Activated CD8-positive, alpha-beta T cell treated with anti-CD3 and anti-CD28 coated beads for 36 hours (primary cell): ENCODE results near the gene DDO. TPM values are rescaled to one million over a fixed set of nuclear protein-coding genes. Genes with fewer than 3 reads are reported as not detected.
"Not testable (repeated sequence)": the region's sequence is repeated elsewhere in the genome, so short reads cannot be mapped to it uniquely, and the experiment has no call there.

ENCODE experiments used
- ATAC-seq: fragments of 200-7000 bp; cut with Tn5 transposase; one replicate; pipeline ENCODE4 v1.10.0; 2021; ENCODE audit warnings: mild to moderate bottlenecking, moderate library complexity
- CTCF ChIA-PET: fragments of 350-600 bp; sonication (Branson Sonifier 250); formaldehyde crosslinking; loops from one replicate; lab custom pipeline; 2021; ENCODE audit warnings: antibody characterized with exemption; lab: Charles Lee
- POLR2A ChIA-PET: fragments of 350-600 bp; sonication (Branson Sonifier 250); formaldehyde crosslinking; loops from one replicate; lab custom pipeline; 2021; ENCODE audit warnings: antibody characterized with exemption; lab: Charles Lee
- DNase-seq: peaks from one replicate; pipeline ENCODE4 v3.0.0-alpha.2; 2020
- H3K27ac Mint-ChIP-seq: one replicate; pipeline ENCODE4 v1.8.0; 2021; ENCODE audit warnings: mild to moderate bottlenecking, mixed read lengths
- H3K27me3 Mint-ChIP-seq: one replicate; pipeline ENCODE4 v1.8.0; 2021; ENCODE audit warnings: mixed read lengths
- H3K36me3 Mint-ChIP-seq: one replicate; pipeline ENCODE4 v1.8.0; 2021; ENCODE audit warnings: low read depth, mixed read lengths
- H3K4me1 Mint-ChIP-seq: one replicate; pipeline ENCODE4 v1.8.0; 2021; ENCODE audit warnings: low read depth, mixed read lengths
- H3K4me3 Mint-ChIP-seq: one replicate; pipeline ENCODE4 v1.8.0; 2021; ENCODE audit warnings: mild to moderate bottlenecking, moderate library complexity, mixed read lengths
- H3K9me3 Mint-ChIP-seq: one replicate; pipeline ENCODE4 v1.8.0; 2021; ENCODE audit warnings: mixed read lengths
- intact Hi-C: fragments of 100-400 bp; cut with micrococcal nuclease; formaldehyde crosslinking; loops from one replicate; pipeline ENCODE4 v1.10.0; 2022
- total RNA-seq, 2 experiments: library from RNA; stranded (reverse); gene quantifications; one replicate each; pipeline ENCODE4 v1.2.3, GENCODE V29; 2021
- TF ChIP-seq, protein P1 (sequence below): fragments of 200-600 bp; IDR thresholded peaks from one replicate; pipeline ENCODE4 v1.8.0; 2022; ENCODE audit warnings: antibody characterized with exemption, mild to moderate bottlenecking

The DDO gene
- total RNA-seq, 2 experiments from 2014 or later: not detected

DNA sequence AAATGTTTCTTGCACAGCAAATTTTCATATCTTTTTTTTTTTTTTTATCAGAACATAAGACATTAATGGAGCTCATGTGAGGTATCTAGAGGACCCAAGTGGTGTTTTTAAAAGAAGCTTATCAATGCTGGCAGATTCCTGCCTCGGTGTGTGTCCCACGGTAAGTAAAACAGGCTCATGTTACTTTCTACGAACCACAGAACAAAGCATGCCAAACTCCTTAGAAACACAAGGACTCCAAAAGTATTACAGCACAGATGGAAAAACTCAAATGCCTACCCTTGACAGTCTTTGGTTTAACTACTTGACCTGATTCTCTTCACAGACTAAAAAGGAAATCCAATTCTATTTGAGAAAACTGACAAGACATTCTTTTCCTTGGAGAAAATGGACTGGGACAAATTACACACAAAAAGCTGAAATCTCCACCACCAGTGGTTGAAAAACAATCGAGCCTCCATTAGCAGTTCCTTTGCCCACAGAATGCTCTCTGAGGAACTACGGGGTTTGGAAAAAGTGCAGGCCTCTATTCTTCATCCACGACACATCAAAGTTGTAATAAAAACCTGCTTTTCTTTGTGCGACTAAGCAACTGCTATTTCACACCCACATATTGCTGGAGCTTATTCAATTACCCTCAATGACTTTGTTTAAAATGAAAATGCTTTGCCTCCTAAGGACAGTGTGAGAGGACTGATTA, 62.7 kb downstream of the DDO start:
- Mint-ChIP-seq H3K36me3 (no peaks in the 10 kb centered on the region), H3K27me3 (peaks cover 10% of the 10 kb centered on the region), H3K4me3 (no peak overlapping the region), H3K27ac (no peak overlapping the region), H3K9me3 (no peaks in the 10 kb centered on the region), H3K4me1 (peaks cover 9% of the 10 kb centered on the region)
- no peak for ATAC-seq
- TF ChIP-seq, protein P1, sequence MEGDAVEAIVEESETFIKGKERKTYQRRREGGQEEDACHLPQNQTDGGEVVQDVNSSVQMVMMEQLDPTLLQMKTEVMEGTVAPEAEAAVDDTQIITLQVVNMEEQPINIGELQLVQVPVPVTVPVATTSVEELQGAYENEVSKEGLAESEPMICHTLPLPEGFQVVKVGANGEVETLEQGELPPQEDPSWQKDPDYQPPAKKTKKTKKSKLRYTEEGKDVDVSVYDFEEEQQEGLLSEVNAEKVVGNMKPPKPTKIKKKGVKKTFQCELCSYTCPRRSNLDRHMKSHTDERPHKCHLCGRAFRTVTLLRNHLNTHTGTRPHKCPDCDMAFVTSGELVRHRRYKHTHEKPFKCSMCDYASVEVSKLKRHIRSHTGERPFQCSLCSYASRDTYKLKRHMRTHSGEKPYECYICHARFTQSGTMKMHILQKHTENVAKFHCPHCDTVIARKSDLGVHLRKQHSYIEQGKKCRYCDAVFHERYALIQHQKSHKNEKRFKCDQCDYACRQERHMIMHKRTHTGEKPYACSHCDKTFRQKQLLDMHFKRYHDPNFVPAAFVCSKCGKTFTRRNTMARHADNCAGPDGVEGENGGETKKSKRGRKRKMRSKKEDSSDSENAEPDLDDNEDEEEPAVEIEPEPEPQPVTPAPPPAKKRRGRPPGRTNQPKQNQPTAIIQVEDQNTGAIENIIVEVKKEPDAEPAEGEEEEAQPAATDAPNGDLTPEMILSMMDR: no peak
- POLR2A ChIA-PET: no interaction called here
- intact Hi-C loops: no loop called here
- no peak for DNase-seq
- CTCF ChIA-PET: interaction anchor here (0.9 kb wide), 1 partner anchor 14 kb away, joined by 3 read pairs; no protein-coding TSS in a partner anchor

DNA sequence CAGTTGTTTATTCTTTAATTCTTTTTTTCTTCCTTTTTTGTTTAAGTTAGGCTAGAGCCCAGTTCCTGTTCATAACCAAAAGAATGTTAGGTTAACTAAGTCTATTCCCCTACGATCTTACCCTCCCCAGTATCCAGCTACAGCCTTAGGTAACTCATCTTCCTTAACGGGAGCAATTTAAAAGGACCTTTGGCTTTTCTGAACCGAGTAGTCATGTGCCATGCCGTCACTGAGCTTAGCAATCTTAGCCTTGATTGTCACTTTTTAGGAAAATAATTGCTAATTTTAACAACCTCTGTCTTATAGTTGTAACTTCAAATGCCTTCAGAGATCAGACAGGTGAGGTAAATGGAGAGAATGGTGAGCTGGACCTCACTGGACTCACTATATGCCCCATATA, 63.4 kb downstream of the DDO start:
- H3K9me3 Mint-ChIP-seq: no peaks in the 10 kb centered on the region
- H3K4me1 Mint-ChIP-seq: peaks cover 6% of the 10 kb centered on the region
- ChIA-PET POLR2A (interaction anchor here (0.8 kb wide), 1 partner anchor 869 kb away, joined by 3 read pairs; the partner anchor contains the start of gene ZBTB24), CTCF (no interaction called here)
- H3K27me3 Mint-ChIP-seq: peaks cover 6% of the 10 kb centered on the region
- DNase-seq: no peak
- H3K4me3 Mint-ChIP-seq: no peak overlapping the region
- ATAC-seq: no peak
- no peak overlapping the region for H3K27ac Mint-ChIP-seq
- intact Hi-C loops: no loop called here
- TF ChIP-seq, protein P1: no peak
- H3K36me3 Mint-ChIP-seq: no peaks in the 10 kb centered on the region

DNA sequence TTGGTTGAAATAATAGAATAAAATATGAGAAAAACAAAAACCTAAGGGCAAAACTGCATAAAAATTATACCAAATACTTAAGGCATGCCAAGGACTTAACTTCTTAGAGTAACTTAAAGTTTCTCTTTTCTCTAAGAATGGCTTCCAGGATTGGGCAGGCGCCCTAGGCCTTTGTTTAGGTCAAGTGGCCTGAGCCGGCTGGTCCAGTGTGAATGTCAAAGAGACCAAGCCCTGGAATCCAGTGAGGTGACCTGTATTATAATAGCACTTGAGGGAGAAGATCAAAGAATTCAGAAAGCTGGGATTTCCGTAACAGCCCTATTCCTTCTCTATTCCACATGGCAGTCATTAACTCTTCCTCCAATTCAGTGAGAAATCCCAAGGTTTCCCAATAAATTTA, 63.8 kb downstream of the DDO start:
- Mint-ChIP-seq H3K4me3 (no peak overlapping the region), H3K36me3 (no peaks in the 10 kb centered on the region), H3K27ac (no peak overlapping the region), H3K9me3 (no peaks in the 10 kb centered on the region), H3K4me1 (peaks cover 1% of the 10 kb centered on the region), H3K27me3 (peaks cover 2% of the 10 kb centered on the region)
- TF ChIP-seq, protein P1: no peak
- no peak for ATAC-seq
- POLR2A ChIA-PET: interaction anchor here (0.8 kb wide), 1 partner anchor 869 kb away, joined by 3 read pairs; the partner anchor contains the start of gene ZBTB24
- CTCF ChIA-PET: no interaction called here
- no peak for DNase-seq
- intact Hi-C loops: no loop called here

DNA sequence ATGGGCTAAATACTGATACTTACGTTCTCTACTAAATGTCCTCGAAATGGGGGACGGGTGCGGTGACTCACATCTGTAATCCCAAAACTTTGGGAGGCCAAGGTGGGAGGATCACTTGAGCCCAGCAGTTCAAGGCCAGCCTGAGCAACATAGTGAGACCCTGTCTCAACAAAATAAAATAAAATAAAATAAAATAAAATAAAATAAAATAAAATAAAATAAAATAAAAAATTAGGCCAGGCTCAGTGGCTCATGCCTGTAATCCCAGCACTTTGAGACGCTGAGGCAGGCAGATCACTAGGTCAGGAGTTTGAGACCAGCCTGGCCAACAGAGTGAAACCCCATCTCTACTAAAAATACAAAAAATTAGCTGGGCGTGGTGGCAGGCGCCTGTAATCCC, 64.8 kb downstream of the DDO start:
- DNase-seq, H3K4me1 Mint-ChIP-seq: not testable (repeated sequence)

DNA sequence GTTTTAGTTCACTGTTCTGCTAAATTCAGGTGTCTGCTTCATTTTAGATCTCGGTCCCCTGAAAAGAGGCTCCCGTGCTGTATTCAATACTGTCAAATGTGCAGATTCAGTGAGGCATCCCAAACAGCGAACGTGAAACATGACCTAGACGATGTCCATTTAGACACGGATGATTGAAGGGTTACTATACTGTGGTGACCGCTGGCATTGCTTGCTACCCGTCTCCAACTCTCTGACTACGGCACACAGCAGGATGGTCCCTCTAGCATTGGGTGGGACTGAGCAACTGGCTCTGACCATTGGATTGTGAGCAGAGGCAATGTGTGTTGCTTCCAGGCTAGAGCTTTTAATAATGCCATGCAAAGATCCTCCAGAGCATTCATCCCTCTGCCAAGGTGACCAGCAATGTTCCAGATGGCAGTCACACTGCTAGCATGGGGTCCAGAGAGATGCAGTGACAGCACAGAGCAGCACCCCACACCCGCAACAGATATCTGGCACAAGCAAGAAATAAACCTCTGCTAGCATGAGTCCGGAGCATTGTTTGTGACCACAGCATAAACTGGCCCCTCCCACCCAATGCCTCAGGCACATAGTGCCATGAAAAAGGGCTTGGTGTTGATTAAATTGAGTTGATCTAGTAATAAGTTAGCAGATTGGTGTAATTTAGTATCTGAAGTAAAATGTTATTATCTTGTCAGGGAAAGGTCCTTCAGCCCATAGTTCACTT, 66.2 kb downstream of the DDO start:
- Mint-ChIP-seq H3K4me3 (no peak overlapping the region), H3K27ac (no peak overlapping the region), H3K4me1 (no peaks in the 10 kb centered on the region), H3K36me3 (no peaks in the 10 kb centered on the region), H3K27me3 (no peaks in the 10 kb centered on the region), H3K9me3 (no peaks in the 10 kb centered on the region)
- intact Hi-C loops: no loop called here
- DNase-seq (no peak), ATAC-seq (no peak)
- POLR2A ChIA-PET: no interaction called here
- TF ChIP-seq, protein P1: no peak
- CTCF ChIA-PET: no interaction called here

More for the DNA sequence above, 64.8 kb downstream of the DDO start:
- ATAC-seq, CTCF ChIA-PET, H3K36me3 Mint-ChIP-seq, intact Hi-C loops, H3K27ac Mint-ChIP-seq, H3K4me3 Mint-ChIP-seq, H3K9me3 Mint-ChIP-seq, POLR2A ChIA-PET, H3K27me3 Mint-ChIP-seq: not testable (repeated sequence)
